Measurements from ENCODE around the gene SLC6A12. TPM values are rescaled to one million over a fixed set of nuclear protein-coding genes. Genes with fewer than 3 reads are reported as not detected.

Gene SLC6A12
- total RNA-seq, 1 experiment from 2014 or later: 2.1 TPM

DNA sequence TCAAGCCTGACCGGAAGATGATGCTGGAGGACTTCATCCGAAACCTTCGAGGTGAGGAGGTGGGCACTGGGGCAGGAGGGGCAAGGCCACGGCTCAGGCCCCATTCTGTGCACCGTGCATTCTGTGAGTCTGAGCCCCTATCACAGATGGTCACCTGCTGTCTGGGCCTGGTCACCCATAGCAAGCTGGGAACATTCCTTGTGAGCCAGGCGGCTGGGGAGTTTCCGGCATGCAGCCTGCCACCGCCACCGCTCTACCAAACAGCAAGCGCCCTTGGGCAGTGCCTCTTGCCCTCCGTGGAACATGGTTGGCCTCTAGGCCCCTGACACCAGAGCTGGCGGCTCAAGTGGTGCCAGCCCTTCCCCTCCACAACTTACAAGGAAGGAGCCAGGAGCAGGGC, 56.3 kb downstream of the SLC6A12 start:
- TF ChIP-seq, protein P1, sequence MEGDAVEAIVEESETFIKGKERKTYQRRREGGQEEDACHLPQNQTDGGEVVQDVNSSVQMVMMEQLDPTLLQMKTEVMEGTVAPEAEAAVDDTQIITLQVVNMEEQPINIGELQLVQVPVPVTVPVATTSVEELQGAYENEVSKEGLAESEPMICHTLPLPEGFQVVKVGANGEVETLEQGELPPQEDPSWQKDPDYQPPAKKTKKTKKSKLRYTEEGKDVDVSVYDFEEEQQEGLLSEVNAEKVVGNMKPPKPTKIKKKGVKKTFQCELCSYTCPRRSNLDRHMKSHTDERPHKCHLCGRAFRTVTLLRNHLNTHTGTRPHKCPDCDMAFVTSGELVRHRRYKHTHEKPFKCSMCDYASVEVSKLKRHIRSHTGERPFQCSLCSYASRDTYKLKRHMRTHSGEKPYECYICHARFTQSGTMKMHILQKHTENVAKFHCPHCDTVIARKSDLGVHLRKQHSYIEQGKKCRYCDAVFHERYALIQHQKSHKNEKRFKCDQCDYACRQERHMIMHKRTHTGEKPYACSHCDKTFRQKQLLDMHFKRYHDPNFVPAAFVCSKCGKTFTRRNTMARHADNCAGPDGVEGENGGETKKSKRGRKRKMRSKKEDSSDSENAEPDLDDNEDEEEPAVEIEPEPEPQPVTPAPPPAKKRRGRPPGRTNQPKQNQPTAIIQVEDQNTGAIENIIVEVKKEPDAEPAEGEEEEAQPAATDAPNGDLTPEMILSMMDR (IDR thresholded peaks at IDR 0.05; ENCODE audit: insufficient read depth in 1 of 2, low read depth in 1 of 2, low read length in 1 of 2, severe bottlenecking in 1 of 2, unreplicated experiment in 1 of 2): no peak
- H3K36me3 ChIP-seq (ENCODE audit: control insufficient read depth, insufficient read depth, low read length): no peaks in the 10 kb centered on the region
- no peaks in the 10 kb centered on the region for H3K9me3 Mint-ChIP-seq (ENCODE audit: unreplicated experiment)
- H3K4me1 ChIP-seq: 0 out of 2 replicates have a peak, but pooled peaks cover 3% of the 10 kb centered on the region
- DNase-seq: no peak
- H3K27me3 Mint-ChIP-seq (ENCODE audit: insufficient read depth, unreplicated experiment): peaks cover 14% of the 10 kb centered on the region
- peaks cover 5% of the 10 kb centered on the region; the same call in 1 of the 2 replicates for H3K9me3 ChIP-seq
- BruUV-seq (replicated peaks): no TSS peak
- H3K36me3 Mint-ChIP-seq (ENCODE audit: insufficient read depth, unreplicated experiment): no peaks in the 10 kb centered on the region
- H3K27me3 ChIP-seq (replicated peaks; ENCODE audit: control insufficient read depth, insufficient read depth, low read length): no peaks in the 10 kb centered on the region
- no peak overlapping the region for H3K4me3 Mint-ChIP-seq (ENCODE audit: unreplicated experiment)
- H3K4me1 Mint-ChIP-seq (ENCODE audit: low read depth, unreplicated experiment): peaks cover 2% of the 10 kb centered on the region
- ChIA-PET CTCF (no interaction called here), POLR2A (no interaction called here)
- no peak overlapping the region for H3K27ac Mint-ChIP-seq (ENCODE audit: unreplicated experiment)
- intact Hi-C loops (cut with micrococcal nuclease; ENCODE audit: unreplicated experiment): no loop called here
- H3K4me3 ChIP-seq (ENCODE audit: low read depth, low read length): no peak overlapping the region

DNA sequence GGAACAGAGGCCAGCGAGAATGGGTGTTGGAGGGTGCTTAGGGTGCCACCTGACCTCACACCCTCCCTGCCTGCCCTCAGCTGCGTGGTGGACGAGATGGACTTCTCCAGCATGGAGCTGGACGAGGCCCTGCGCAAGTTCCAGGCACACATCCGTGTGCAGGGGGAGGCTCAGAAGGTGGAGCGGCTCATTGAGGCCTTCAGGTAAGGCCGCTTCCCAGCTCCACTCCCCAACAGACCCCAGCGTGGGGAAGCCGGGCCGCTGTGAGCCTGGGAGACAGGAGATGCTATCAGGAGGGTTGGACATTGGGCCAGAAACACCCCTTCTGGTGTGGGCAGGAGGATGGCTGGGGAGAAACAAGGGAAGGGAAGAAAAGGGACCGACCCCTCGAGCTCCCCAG, 57.0 kb downstream of the SLC6A12 start:
- ChIA-PET POLR2A (no interaction called here), CTCF (no interaction called here)
- intact Hi-C loops (cut with micrococcal nuclease; ENCODE audit: unreplicated experiment): no loop called here
- Histone ChIP-seq H3K9me3 (peaks cover 5% of the 10 kb centered on the region; the same call in 1 of the 2 replicates), H3K4me3 (ENCODE audit: low read depth, low read length) (no peak overlapping the region), H3K36me3 (ENCODE audit: control insufficient read depth, insufficient read depth, low read length) (no peaks in the 10 kb centered on the region), H3K27me3 (replicated peaks; ENCODE audit: control insufficient read depth, insufficient read depth, low read length) (no peaks in the 10 kb centered on the region), H3K4me1 (0 out of 2 replicates have a peak, but pooled peaks cover 3% of the 10 kb centered on the region)
- Mint-ChIP-seq H3K9me3 (ENCODE audit: unreplicated experiment) (no peaks in the 10 kb centered on the region), H3K4me3 (ENCODE audit: unreplicated experiment) (no peak overlapping the region), H3K27ac (ENCODE audit: unreplicated experiment) (no peak overlapping the region), H3K4me1 (ENCODE audit: low read depth, unreplicated experiment) (peaks cover 7% of the 10 kb centered on the region), H3K36me3 (ENCODE audit: insufficient read depth, unreplicated experiment) (no peaks in the 10 kb centered on the region), H3K27me3 (ENCODE audit: insufficient read depth, unreplicated experiment) (peaks cover 14% of the 10 kb centered on the region)
- TF ChIP-seq, protein P1 (IDR thresholded peaks at IDR 0.05; ENCODE audit: insufficient read depth in 1 of 2, low read depth in 1 of 2, low read length in 1 of 2, severe bottlenecking in 1 of 2, unreplicated experiment in 1 of 2): no peak
- BruUV-seq (replicated peaks): no TSS peak
- DNase-seq: no peak

DNA sequence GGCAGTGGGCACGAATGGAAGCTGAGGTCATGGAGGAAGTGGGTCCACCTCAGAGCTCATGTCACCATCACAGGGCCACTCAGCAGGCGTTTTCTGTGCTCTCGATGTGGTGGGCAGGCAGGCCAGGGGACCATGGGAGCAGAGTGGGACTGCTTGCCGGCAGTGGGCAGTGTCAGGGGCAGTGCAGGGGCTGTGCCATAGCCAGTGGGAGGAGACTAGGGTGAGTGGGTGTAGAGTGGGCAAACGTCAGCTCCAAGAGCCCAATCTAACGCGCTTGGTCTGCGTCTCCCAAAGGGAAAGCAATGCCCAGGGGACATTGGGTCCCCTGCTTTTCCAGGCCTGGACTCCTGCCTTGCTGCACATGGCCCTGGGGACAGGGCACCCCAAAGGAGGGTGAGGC, 58.3 kb downstream of the SLC6A12 start:
- TF ChIP-seq, protein P1 (IDR thresholded peaks at IDR 0.05; ENCODE audit: insufficient read depth in 1 of 2, low read depth in 1 of 2, low read length in 1 of 2, severe bottlenecking in 1 of 2, unreplicated experiment in 1 of 2): no peak
- DNase-seq: no peak
- no peaks in the 10 kb centered on the region for H3K36me3 ChIP-seq (ENCODE audit: control insufficient read depth, insufficient read depth, low read length)
- CTCF ChIA-PET: no interaction called here
- POLR2A ChIA-PET: no interaction called here
- intact Hi-C loops (cut with micrococcal nuclease; ENCODE audit: unreplicated experiment): no loop called here
- no peaks in the 10 kb centered on the region for H3K9me3 Mint-ChIP-seq (ENCODE audit: unreplicated experiment)
- BruUV-seq (replicated peaks): no TSS peak
- no peak overlapping the region for H3K27ac Mint-ChIP-seq (ENCODE audit: unreplicated experiment)
- 0 out of 2 replicates have a peak, but pooled peaks cover 3% of the 10 kb centered on the region for H3K4me1 ChIP-seq
- H3K9me3 ChIP-seq: peaks cover 5% of the 10 kb centered on the region; the same call in 1 of the 2 replicates
- no peak overlapping the region for H3K4me3 Mint-ChIP-seq (ENCODE audit: unreplicated experiment)
- peaks cover 7% of the 10 kb centered on the region for H3K4me1 Mint-ChIP-seq (ENCODE audit: low read depth, unreplicated experiment)
- no peak overlapping the region for H3K4me3 ChIP-seq (ENCODE audit: low read depth, low read length)
- no peaks in the 10 kb centered on the region for H3K36me3 Mint-ChIP-seq (ENCODE audit: insufficient read depth, unreplicated experiment)
- H3K27me3 ChIP-seq (replicated peaks; ENCODE audit: control insufficient read depth, insufficient read depth, low read length): no peaks in the 10 kb centered on the region
- H3K27me3 Mint-ChIP-seq (ENCODE audit: insufficient read depth, unreplicated experiment): peaks cover 10% of the 10 kb centered on the region
